Cardiac septum (tissue), 1 donor: Measurements from ENCODE around the gene IL4I1. TPM values are rescaled to one million over a fixed set of nuclear protein-coding genes. Genes with fewer than 3 reads are reported as not detected.

ENCODE experiments used
- DNase-seq: peaks from one replicate; pipeline ENCODE4 v3.0.0-alpha.2; 2020; ENCODE audit warnings: low spot score
- intact Hi-C: fragments of 100-400 bp; cut with DNase I; formaldehyde crosslinking; loops from one replicate; pipeline ENCODE4 v1.14.0; 2022
- total RNA-seq: library from RNA; stranded (reverse); fragmentation: NEBNext Ultra II Directional; extraction: Animal tissue kit (Norgen Biotek cat#: 25700); gene quantifications from one replicate; pipeline ENCODE4 v1.2.1, GENCODE V29; 2021
- donor health status: DM: no; HTN: no; CAD: no.

IL4I1 gene
- total RNA-seq, 1 donor from 2014 or later, result 1.2 TPM

DNA sequence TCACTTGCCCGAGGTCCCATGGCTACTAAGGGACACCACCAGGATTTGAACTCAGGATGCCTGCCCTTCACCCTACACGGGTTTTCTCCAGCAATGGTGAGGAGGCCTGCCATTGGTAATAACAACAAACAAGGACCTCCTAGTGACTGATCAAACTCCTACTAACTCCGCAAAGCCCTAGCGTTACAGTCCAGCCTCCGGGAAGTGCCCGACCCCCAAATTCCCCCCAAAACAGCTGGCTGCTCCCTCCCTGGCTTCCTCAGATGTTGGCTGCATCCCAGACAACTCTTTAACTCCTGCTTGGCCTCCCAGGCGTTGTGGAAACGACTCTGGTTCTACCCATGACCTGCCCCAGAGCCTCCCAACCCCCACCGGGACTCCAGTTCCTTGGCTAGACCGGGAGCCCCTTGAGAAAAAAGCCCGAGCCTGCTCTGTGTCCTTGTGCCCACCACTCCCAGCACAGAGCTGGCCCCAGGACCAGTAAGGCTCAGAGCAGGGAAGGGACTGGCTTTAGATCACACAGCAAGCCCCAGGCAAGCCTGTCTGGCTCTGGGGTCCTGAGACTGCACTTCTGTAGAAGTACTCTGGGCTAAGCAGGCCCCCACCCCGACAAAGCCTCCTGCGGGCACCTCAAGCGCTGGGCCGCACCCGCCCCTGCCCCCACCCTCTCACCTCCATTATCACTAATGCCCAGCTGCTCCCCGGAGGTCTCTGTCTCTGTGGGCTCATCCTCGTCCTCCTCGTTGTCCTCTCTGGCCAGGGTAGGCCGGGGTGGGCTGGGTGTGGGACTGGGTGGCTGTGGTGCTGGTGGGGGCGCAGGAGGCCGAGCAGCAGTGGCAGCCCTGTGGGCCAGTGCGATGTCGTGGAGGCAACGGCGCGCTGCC is 24.2 kb downstream of the IL4I1 start:
- intact Hi-C loops, result loop anchor here (10.0 kb wide), 1 partner anchor 378 kb away; the partner anchor contains the start of gene RPS11

DNA sequence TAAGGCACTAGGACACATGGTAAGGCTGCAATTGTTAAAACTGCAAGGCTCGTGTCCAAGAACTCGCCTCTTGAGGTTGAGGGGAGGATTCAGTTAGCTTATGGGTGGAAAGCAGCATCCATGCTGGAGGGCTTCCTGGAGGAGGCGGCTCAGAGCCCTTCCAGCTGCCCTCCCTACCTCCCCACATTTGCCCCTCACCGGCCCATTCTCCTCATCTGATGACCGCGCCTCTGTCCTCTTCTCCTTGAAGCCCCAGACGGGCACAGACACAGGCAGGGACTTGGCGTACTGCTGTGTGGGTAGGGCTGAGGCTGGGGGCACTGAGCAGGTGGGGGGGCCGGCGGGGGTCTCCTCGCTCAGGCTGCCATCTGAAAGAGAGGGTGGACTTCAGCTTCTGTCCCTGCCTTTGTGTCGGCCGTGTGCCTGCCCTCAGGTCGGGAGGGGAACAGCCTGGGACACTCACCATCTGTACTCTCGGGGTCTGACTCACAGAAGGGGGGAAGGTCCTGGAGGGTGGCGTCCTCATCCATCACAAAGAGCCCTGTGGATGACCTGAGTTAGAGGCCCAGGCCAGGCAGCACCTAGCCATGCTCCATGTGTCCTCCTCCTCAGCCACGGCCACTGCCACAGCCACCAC is 25.2 kb downstream of the IL4I1 start:
- no peak for DNase-seq
- intact Hi-C loops, result loop anchor here (10.0 kb wide), 1 partner anchor 377 kb away; the partner anchor contains the start of gene RPS11

More for the DNA sequence above, 24.2 kb downstream of the IL4I1 start:
- DNase-seq, result no peak

DNA sequence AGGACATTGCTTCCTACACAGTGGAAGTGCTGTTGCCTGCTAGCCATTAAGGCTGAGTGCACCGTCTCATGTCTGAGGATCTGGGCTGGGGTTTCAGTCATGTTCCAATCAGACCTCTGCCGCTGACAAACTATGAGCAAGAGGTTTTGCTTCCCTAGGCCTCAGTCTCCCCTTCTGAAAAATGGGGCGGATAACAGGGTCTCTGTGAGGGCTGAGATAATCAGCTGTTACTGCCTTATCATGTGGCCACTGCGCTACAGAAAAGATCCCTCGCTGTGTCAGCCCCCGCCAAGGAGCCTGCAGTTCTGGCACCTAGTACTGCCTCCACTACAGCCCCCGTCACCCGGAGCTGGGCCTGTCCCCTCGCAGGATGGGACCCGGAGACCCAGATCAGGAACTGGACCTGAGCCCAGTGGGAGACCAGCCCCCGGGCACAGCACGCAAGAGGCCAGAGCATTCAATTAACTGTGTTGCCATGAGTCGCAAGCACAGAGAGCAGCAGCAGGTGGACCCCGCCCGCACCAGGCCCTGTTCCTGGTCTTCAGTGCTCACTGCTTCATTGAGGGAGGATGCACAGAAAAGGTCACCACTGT is 26.3 kb downstream of the IL4I1 start:
- intact Hi-C loops, result loop anchor here (10.0 kb wide), 1 partner anchor 376 kb away; the partner anchor contains the start of gene RPS11
- DNase-seq, result no peak

DNA sequence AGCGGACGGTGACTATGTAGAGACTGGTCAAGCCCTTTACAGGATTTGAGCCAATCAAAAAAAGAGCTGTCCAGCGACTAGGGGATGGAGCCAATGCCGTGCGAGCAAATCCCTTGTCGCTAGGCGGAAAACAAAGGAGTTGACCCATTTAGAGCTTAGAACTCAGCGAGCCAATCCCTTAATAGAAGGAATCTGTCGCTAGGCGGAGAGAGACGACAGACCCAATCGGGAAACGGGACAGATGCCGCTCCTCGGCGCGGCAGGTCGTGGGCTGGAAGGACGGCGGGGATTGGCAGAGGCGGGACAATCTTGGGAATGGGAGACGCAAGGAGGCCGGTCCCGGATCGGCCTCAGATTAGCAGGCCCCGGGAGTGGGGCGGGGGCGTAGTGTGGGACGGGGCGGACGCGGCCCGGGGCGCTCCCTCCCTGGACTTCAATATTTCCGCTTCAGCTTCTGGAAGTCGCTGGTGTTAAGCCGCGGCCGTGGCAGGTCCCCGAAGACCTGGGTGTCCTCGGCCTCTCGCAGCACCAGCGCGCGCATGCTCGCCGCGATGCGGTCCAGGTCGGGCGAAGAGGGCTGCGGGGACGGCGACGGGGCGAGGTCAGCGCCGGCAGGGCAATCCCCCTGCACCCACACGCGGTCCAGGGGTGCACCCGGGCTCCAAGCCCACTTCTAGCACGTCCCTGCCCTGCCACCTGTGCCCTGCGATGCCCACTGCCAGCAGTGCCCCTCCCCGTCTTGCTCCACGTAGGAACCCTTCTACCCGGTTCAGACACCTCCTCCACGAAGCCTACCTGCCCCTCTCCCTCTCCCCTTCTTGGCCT is 27.0 kb downstream of the IL4I1 start:
- DNase-seq, result peak; percentile 98
- intact Hi-C loops, result loop anchor here (5.0 to 10.0 kb wide), 2 partner anchors 57 to 375 kb away; partner anchors contain the start of genes FUZ and RPS11

DNA sequence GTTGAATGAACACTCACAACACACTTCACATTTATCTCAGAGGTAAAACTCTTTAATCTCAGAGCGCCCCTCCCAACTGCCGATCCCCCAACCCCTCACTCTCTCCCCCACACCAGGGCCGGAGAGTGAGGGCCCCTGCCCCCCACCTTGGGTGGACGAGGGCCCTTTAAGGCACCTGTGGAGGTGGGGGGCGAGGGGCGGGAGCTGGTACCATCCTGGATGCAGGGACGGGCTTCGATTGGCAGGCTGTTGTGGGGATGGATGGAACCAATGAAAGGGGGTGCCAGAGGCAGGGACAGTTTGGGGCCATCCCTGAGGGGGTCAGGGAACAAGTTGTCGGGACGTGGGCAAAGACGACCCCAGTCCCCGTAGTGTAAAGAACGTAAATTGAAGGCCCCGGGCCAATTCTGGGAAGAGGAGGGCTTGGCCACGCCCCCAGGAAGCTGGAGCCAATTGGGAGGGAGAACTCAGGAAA is 27.6 kb downstream of the IL4I1 start:
- no peak for DNase-seq
- intact Hi-C loops, result loop anchor here (5.0 kb wide), 1 partner anchor 57 kb away; the partner anchor contains the start of gene FUZ

DNA sequence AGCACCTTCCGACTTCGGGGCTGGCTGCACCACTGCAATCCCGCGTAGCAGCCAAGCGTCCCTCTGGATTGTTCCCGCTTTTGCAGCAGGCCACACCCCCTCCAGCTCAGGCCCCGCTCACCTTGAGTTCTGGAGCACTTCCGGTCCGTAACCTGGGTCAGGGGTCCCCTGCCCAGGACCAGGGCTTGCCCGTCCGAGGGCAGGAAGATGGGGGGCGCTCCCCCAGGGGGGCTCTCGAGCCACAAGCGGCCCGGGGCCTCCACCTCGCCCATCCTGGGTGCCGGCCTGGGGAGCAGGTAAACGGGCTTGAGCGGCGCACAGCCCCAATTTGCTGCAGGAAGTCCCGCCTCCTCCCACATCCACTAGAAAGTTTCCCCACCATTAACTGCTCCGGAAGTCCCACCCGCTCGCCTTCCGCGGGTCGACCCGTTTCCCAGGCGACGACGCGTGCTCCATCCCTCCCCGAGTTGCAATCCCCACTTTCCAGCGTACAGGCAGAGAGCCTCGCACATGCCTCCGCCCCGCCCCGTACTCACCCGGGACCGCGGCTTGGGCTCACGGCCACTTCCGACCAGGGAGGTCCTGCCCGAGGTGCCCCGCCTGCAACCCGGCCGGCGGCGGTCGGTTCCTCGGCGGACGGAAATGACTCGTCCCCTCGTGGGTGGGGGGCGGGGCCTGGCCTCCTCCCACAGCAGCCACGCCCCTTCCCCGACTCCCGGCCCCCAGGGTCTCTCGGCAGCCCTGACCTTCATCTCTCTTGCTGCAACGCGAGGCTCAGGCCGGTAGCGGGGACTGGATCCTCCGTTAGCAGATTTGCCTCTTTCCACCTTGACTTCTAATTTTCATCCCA is 29.5 kb downstream of the IL4I1 start, which contains the start of gene PNKP:
PNKP (minus strand) TSS at position 644 of the 850 bp plus-strand sequence; CDS start at position 272, 372 bp downstream.
- intact Hi-C loops, result loop anchor here (1.0 to 5.0 kb wide), 2 partner anchors 10 to 55 kb away; partner anchors contain the start of genes AKT1S1, FUZ and TBC1D17
- DNase-seq, result peak; percentile 96

DNA sequence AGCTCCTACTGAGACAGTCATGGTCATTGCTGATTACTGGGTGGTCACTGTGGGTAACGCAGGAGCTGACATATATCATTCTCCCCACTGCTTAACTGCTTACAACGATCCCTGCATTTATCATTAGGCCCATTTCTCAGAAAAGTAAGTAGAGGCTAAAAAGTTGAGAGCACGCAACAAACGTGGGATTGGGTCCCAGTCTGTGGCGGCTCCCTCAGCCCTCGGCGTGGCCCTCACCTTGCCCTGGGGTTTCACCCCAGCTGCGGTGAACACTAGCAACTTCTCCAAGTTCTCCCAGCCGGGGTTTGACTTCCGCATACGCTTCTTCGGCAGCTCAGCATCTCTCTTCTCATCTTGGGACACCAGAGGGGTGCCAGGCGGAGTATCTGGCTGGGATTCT is 31.8 kb downstream of the IL4I1 start:
- DNase-seq, result no peak
- intact Hi-C loops, result loop anchor here (5.0 kb wide), 1 partner anchor 53 kb away; the partner anchor contains the start of gene FUZ

DNA sequence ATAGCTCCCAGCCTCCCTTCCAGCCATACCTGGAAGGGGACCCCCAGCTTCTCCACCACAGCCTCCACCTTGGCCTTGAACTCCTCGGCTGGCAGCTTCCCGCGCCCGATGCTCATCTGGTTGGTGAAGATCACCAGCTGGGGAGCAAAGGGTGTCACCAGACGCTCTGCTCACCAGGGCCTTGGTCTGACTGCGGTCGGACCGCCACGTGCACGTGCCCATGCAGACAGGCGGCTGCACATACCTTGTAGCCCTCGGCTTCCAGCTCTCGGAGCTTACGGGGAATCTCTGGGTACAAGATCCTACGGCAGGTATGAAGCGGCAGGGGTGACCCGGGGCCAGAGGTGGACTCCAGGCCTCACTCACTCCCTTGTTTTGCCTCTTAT is 32.8 kb downstream of the IL4I1 start:
- intact Hi-C loops, result no loop called here
- no peak for DNase-seq

DNA sequence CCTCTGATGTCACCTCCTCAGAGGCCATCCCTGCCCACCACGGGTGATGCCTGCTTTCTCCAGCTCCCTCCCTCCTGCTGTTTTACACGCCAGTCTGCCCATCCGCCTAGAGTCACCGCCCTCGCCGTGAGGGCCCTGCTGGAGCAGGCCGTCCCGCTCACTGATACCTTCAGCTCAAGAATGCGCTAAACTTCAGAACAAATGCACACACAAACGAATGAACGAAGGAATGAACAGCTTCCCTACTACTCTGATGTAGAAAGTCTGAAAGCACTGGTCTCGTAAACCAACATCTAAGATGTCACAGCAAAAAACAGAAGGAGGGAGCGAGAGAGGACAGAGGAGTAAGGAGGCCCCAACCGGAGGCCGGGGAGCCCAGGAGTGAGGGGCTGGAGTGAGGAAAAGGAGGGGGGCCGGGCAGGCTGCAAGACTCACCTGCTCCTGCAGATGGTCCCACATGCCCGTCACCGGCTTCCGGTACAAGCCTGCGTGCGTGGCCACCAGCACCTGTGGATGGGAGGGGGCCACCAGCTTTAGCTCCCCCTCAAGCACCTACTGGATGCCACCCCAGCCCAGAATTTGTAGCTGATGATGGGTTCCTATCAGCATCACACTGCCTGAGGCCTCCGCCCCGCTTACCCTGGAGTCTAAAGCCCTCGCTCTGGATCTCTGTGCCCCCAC is 33.3 kb downstream of the IL4I1 start:
- intact Hi-C loops, result no loop called here
- no peak for DNase-seq

DNA sequence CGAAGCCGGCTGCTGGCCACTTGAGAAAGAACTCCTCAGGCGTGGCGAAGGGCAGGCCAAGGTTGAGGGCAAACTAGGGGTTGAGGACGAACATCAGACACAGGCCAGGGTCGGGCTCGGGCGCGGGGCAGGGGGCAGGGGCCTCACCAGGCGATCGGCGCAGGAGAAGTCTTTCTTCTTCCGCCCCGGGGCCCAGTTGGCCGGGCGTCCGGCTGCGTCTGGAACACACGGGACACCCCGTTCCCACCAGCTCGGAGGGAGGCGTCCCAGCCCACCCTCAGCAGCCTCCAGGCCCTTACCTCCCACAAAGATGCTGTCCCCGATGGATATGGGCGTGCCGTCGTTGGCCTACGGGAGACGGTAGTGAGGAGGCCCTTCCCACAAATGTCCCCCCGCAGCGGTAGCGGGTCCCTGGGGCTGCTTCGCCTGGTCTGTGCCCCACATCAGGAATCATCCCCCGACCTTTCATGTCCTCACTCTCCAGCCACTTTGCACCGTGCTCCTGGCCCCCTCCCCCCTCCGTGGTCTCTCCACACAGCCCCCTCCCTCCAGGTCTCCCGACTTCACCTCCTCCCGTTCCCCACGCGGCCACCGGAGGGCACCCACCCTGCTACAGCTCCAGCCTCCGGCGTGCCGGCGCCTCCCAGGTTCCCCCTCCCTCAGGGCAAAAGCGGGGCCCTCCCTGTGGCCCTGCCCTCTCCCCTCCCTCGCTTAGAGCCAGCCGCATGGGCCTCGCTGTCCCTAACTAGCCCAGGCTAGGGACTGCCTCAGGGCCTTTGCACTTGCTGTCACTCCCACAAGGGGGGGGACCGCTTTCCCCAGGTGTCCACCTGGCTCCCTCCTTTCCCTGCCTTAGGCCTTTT is 34.1 kb downstream of the IL4I1 start:
- intact Hi-C loops, result no loop called here
- no peak for DNase-seq

DNA sequence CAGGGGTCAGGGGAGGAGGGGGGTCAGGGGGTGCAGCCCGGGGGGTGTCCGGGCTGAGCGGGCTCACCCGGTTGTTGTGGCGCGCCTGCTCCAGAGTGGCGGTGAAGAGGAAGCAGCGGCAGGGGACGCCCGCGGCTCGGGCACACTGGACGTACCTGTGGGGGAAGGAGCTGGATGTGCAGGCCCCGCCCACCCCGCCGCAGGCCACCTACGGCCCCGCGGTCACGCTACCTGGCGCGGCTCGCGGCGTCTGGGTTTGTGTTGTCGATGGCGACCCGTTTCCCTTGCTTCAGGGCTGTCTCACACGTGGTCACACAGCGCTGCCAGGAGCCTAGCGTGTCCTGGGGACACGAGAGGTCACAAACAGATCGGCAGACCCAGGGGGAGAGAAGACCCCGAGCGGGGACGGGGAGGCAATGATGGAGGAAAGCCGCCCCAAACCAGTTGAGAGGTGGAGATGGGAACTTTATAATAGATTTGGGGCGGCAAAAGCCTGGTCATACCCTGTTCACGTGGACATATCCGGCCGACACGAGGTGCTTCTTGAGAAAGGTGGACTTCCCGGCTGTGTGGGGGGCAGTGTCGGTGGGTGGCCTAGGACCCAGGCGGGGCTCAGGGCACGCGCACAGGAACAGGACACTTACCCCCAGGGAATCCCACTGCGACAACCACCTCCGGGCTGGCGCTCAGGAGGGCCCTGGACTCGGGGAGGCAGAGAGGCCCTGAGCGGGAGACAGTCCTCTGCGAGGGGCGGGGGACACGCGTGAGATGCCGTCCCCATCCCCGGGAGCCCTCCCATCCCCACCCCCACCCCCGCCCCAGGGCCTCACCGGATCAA is 34.9 kb downstream of the IL4I1 start:
- no peak for DNase-seq
- intact Hi-C loops, result no loop called here

DNA sequence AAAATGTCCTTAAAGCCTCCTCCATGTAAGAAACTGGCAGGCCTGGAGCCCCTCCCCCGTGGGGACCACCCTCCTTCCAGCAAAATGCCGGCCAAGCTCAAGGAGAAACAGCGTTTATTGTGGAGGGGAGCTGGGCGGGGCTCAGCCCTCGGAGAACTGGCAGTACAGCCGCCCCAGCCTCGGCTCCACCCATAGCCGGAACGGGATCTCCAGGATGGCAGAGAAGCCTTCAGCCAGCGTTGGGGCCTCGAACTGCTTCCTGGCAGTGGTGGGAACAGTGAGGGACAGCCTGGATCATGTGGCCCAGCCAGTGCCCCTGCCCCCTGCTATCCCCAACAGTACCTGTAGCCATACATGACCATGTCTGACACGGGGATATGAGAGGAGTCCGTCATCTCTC is 35.6 kb downstream of the IL4I1 start:
- DNase-seq, result no peak
- intact Hi-C loops, result no loop called here

DNA sequence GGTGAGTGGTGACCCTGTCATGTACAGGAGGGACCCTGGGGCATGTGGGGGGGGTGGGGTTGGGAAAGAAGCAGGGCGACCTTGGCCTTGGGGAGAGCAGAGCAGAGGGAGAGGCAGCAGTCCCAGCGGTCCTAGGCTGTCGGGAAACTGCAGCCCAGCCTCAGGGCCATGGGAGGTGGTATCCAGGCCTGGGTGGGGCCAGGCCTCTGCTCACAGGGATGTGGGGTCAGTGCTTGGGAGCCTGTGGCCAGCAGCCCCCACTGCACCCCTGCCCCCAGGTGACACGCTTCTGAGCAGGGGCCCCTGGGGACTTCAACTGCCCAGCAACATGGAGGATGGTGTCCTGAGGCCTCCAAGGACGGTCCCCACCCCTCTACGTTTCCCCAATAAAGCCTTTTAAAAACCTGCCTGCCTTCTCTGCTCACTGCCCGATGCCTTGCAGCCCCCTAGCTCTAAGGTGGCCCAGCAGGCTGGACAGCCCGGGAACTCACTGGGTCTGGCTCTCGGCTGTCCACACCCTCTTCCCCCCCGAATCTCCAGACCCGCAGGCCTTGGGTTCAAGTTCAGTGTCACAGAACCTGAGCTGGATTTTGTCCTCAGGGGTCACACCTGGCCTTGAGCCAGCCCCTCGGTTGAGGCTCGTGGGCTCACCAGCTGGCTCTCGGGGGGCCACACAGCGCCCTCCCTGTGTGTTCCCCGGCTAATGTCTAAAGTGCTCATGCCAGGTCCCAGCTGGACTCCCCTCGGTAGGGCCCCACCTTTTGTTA is 36.2 kb downstream of the IL4I1 start:
- intact Hi-C loops, result no loop called here
- no peak for DNase-seq

DNA sequence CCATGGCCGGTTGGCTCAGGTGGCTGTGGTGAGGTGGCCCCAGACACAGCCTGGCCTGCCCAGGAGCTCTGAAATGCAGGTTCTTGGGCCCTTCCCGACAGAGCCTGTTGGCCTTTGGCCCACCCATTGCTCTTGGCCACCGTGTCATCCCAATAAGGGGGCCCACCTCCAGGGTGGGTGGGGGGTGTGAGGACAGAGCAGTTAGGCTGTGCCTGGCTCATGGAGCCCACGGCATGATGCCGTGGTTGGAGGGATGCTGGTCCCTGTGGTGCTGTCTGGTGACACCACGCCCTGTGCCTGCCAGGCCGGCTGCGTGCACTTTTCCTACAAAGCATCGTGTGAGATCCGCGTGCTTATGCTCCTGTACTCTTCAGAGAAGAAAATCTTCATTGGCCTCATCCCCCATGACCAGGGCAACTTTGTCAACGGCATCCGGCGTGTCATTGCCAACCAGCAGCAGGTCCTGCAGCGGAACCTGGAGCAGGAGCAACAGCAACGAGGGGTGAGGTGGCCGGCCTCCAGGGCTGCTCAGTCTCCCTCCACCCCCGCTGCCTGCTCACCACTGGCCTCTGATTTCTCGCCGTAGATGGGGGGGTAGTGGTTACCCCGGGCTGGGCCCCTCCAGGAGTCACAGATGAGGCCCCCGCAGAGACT is 36.9 kb downstream of the IL4I1 start:
- intact Hi-C loops, result no loop called here
- no peak for DNase-seq
